C4-2B (cell line): ENCODE data around the gene RNF8.

Source experiments
- CTCF ChIP-seq: fragments of 450-650 bp; conservative IDR thresholded peaks from 2 replicates; pipeline ENCODE4 v1.5.1; 2017; ENCODE audit warnings: mild to moderate bottlenecking
- ZFX ChIP-seq: fragments of 450-650 bp; IDR thresholded peaks from 2 replicates; pipeline ENCODE4 v1.6.1; 2017

GRCh38 chr6:37308069-37308815 lies 45.5 kb upstream of the RNF8 start:
- TF ChIP-seq CTCF (no peak), ZFX (no peak)
